NAMALWA (cell line): ENCODE measurements around the gene ITPKC.

Experiments
- DNase-seq: peaks from one replicate; pipeline ENCODE4 v3.0.0-alpha.2; 2015; ENCODE audit warnings: low spot score

ITPKC gene

DNA sequence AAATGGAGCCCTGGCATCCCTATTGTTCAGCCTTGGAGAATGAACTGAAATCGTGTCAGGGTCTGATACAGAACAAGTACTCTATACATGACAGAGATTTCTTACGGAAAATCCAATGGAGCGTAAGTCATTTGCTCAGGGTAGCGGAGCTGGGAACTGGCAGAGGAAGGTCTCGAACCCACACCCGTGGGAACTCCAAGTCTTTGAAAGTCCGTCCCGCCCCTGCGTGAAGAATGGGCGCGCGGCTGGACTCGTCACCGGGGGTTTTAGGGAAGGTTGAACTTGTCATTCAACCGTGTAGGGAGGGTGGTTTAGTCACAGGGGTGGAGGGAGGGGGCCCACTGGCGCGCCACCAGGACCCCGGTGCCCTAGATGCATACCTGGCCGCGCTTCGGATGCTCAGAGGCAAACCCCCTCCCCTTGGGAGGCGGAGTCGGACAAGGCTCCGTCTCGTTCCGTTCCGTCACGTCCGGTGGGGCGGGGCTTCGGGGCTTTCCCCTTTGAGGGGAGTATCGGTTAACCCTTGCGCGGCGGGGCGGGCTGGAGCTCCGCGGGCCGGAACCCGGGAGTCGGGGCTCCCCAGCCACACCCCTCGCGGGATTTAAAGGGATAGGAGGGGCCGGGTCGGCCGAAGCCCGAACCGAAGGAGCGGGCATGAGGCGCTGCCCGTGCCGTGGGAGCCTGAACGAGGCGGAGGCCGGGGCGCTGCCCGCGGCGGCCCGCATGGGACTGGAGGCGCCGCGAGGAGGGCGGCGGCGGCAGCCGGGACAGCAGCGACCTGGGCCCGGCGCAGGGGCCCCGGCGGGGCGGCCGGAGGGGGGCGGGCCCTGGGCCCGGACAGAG lies at the start of gene ITPKC, which contains the start of gene COQ8B:
ITPKC (plus strand) TSS at position 631 of the 843 bp plus-strand sequence; CDS start at position 655, 24 bp downstream.
COQ8B (minus strand) TSS at position 405 of the 843 bp plus-strand sequence. CDS start 2,254 bp downstream, outside the sequence.
- peak; percentile 99 for DNase-seq

DNA sequence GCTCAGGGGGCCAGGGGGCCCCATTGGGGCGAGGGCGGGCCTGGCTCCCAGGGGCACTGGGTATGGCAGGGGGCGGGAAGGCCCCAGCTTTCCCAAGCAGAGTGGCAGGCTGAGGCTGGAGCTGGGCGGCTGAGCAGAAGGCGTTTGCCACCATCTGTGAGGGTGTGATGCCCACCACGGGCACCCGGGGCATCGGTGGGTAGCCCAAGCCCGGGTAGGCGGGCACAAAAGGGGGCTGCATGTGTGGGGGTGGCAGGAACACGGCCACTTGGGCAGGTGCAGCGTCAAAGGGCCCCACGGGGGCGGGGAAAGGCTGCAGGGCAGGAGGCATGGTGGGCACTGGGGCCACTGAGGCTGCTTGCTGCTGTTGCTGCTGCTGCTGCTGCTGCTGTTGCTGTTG lies 49.3 kb upstream of the ITPKC start:
- DNase-seq = no peak

DNA sequence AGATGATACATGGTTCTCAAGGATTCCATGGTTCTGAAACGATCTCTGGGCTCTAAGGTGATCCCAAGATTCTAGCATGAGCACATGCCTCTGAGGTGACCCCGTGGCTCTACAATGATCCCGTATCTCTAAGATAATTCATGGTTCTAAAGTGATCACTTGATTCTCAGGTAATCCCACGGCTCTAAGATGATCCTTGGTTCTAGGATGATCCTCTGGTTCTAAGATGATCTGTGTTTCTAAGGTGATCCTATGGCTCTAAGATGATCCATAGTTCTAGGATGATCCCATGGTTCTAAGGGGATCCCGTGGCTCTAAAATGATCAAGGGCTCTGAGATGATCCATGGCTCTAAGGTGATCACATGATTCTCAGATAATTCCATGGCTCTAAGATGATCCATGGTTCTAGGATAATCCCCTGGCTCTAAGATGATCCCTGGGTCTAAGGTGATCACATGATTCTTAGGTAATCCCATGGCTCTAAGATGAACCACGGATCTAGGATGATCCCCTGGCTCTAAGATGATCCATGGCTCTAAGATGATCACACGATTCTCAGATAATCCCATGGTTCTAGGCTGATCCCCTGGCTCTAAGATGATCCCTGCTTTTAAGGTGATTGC lies 47.8 kb upstream of the ITPKC start:
- no peak for DNase-seq

DNA sequence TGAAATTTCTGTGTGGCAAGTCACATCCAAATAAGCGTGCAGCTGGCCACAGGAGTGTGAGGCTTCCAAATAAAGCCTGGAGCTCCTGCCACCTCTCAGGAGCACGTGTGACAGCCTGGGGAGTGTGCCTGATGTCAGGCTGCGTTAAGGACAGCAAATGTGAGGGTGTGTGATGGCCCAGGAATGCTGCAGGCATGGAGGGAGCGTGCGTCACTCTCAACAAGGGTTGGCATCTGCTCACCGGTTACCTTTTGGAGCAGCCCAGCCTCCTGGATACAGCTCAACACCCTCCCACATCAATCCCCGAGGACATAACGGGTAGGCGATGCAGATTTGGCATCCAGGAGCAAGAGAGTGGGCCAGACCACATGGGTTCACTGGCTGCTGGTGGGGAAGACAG lies 45.5 kb upstream of the ITPKC start:
- no peak for DNase-seq

DNA sequence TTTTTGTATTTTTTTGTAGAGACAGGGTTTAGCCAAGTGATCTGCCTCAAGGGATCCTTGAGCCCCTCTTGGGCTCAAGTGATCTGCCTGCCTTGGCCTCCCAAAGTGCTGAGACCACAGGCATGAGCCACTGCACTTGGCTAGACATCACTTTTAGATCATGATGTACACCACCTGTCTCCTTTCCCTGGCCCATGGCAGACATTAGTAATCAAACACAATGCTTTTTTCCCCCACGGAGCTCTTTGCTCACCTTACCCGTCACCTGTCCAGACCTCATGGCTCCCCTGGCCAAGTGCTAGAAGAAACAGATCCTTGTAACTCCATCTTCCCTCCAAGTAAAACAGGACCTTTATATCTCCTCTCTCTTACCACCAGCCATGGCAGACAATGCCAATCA lies 44.9 kb upstream of the ITPKC start:
- no peak for DNase-seq

DNA sequence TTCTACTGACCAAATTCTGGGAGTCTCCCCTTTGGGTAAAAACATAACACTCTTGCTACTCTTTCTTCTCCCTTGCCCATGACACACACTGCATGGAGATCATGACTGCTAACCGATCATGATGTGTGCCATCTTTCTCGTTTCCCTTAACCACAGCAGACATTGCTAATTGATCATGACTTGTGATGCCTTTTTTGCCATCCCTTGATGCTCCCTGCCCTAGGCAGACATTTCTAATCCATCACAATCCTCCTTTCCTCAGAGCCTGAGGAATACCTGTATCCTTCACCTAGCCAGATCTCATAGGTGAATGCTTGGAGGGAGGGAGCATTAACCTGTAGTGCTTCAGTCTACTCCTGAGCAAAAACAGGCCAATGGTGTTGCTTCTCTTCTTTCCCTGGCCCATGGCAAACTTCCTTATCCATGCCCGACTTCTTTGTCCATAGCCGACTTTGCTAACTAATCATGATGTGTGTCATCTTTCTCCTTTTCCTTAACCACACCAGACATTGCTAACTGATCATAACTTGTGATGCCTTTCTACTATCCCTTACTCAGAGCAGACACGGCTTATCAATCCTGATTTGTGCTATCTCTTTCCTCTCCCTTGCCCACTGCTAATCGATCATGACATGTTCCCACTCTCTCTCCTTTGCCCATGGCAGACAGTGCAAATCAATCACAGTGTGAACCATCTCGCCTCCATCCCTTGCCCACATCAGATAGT lies 44.2 kb upstream of the ITPKC start:
- no peak for DNase-seq

DNA sequence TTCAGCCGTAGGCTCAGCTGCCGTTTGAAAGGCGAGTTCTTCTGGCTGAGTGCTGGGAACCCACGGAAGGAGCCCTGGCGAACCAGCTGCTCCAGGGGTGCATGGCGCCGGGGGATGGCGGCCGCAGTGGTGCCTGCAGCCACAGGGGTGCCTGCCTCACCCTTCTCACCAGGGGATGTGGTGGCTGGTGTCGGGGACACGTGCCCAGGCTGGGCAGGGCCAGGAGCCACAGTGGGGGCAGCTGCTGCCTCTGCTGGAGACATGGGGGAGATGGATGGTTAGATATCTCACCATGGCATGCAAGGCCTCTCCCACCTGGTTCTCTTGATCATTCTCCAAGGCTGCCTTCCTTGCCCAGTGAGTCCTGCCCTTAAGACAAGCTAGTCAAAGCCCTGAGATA lies 43.5 kb upstream of the ITPKC start:
- DNase-seq = no peak

DNA sequence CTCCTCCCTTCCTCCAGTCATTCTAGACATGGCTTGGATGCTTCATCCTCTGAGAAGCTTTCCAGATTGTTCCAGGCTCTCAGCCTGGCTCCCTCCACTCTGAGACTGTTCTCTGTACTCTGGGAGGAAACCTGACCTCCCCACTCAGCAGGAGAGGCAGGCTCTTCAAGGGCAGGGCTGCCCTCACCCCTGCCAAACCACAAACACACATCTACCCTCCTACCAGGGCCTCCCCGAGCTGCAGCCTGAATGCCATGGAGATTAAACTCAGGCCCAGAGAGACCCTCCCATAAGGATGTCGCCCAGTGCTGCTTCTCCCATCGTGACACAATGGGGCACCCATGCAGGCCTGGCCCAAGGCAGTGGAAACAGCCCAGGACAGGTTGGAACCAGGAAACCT lies 42.6 kb upstream of the ITPKC start:
- DNase-seq = no peak

DNA sequence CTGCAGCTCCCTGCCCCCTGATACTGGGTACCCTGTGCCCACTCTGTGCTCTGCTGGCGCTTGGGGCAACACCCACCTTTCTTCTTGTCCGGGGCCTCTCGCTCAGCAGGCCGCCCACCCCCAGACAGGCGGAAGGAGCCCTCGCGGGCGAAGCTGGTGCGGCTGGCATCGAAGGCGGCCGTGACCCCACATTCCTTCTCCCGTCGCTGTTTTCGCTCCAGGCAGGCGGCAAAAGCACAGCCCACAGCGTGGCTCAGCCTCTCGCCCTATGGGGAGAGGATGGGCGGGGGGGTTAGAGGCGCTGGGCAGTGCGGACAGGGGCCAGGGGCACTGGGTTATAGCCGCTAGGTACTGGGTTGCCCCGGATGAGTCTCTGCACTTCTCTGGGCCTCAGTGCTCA lies 39.8 kb upstream of the ITPKC start:
- no peak for DNase-seq

DNA sequence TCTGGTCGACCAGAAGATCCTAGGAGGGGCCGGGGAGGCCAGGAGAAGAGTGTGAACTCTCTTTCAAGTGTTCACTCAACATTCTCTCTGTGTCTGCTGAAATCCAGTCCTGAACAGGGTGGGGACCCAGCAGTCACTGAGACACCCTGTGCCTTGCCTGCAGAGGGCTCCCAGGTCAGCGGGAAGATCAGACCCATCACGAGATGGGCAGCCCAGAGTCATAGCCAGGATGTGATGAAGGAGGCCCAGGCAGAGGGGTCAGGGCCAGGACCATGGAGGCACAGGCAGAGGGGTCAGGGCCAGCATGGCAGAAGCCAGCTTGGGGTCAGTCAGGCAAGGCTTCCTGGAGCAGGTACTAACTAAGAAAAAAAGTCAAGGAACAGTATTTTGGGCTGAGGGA lies 35.9 kb upstream of the ITPKC start:
- no peak for DNase-seq

DNA sequence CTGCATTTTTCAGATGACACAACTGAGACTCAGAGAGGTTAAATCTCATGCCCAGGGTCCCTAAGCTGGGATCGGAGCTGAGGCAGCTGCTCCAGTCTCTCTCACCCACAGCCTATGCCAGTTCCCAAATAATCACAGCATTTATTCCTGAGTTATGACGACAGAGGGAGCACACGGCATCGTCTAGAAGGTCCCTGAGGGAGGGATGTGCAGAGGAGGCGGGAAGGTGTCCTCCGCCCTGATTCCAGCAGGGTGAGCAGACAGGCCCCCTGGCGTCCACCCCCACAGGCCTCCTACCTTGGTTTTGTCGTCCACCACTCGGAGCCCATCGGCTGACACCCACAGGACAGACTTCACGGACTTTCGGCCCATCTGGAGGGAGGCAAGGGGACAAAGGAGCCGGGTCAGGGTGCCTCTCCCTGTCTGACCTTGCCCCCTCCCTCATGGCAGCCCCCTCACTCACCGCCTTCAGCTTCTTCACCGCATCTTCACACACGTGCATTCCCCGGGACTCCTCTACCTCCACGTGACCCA lies 34.4 kb upstream of the ITPKC start:
- DNase-seq = no peak

DNA sequence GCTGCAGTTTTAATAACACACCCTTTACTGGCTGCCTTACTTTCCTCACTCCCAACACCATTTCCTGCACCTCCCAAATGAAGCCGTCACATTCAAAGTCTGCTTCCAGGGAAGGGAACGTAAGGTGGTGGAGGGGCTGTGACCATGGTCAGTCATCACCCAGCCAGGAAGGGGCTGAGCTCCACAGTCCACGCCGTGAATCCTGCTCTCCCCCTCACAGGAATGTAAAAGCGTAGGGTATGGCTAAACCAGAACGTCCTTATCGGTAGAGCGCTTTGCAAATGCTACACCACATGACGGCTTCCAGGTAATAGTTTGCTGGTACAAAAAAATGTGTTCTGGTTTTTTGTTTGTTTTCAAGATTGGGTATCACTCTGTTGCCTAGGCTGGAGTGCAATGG lies 33.5 kb upstream of the ITPKC start:
- DNase-seq = no peak

DNA sequence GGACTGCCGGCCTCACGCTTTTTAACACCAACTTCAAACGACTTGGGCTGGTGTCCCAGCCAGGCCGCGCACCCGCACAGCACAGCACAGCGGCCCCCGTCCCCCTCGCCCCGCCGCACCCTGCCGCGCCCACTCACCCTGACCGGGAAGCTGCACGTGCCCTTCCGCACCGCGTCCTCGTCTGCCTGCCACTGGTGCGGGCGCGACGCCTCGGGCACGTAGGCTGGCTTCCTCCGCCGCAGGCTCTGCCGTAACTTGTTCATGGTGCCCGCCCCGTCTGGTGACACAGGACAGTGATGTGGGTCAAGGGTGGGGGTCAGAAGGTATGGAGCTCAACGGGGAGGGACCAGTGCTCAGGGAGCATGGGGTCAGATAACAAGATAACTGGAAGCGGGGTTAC lies 32.6 kb upstream of the ITPKC start:
- DNase-seq = no peak

DNA sequence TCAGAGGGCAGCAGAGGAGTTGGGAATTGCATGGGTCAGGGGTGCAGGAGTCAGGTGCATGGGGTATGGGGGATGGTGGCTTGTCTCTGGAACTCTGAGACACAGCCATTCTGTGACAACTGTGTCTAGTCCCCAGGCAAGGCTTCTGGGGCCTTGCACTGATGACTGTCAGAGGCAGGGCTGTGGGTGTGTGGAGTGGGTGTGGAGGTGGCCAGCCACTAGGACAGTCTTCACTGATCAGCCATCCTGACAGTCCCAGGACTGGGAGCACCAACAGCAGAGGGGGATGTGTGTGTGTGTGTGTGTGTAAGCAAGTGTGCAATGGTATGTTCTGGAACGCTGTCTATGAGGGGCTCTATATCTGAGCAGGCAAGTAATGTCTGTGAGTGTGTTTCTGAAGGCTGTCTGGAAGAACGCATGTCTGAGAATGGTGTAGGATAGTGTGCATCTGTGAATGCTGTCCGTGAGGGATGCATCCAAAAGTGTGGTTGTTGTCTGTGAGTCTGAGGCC lies 31.8 kb upstream of the ITPKC start:
- DNase-seq = no peak

DNA sequence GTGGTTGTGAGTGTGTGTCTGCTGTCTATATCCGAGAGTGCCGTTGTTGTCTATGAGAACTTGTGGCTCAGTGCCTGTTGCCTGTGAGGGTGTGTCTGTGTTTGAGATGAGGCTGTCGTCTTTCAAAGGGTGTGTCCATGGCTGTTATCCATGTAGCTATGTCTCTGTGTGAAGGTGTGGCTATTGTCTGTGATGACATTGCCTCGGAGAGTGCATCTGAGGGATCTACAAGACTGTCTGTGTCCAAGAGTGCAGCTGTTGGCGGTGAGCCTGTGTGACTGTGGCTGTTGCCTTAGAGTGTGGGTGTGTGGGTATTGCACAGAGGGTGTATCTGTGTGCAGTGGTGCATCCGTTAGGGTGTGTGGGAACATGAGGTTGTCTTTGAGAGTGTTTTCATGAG lies 31.3 kb upstream of the ITPKC start:
- no peak for DNase-seq

DNA sequence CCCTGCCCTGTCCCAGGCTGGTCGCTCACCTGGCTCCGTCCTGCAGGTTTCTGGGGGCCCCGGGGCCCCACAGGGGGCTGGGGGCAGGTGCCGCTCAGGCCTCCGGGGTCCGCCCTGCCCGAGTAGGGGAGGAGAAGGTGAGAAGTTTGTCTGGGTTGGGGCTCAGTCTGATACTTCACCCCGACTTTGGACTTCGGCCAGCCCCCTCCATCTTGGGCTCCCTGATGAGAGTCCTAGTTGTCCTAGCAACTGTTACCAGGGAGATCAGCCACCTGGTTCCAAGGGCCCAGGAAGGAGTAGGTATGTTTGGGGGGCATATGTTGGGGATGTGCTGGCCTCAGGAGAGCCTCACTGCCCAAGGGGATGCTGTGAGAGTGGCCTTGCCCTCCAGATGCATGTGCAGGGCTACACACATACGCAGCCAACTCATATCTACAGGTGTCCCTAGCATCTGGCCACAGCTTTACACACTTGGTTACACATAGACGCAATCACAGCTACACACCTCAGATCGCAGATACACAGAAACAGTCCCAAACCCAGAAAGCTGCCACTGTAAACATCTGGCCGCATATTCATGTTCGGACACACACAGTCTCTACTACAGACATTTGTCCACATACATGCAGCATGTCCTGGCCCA lies 29.9 kb upstream of the ITPKC start:
- no peak for DNase-seq

DNA sequence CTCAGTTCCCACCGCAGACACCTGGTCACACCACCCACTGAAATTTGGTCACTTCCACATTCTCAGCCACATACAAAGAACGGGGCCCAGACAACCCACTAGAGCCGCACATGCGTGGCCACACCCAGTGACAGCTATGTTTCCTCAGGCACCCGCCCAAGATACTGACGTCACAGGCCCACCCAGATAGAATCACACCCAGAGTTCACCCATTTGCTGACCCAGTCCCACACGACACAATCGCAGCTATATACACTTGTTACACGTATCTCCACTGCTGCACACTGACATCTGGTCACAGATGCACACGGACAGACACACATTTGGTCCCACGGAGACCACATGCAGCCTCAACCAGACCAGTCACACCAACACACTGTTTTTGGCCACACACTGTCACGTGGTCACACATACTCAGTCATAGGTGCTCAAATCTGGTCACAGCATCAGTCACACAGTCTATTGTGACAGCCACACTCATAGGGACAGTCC lies 29.3 kb upstream of the ITPKC start:
- DNase-seq = peak; percentile 69

DNA sequence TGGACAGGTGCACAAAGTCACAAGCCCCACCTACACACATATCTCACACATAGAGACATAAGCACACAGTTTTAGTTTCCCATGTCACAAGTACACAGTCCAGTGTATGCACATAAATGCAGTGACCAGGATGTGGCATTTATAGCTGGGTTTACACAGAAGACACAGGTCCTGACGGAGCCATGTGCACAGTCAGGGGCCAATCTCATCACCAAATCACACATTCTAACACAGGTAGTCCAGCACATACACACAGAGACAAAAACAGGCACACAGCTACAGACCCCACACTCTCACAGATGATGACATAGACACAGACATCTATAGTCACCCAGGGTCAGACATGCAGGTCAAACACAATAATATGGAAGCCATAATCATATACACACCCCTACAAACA lies 28.6 kb upstream of the ITPKC start:
- no peak for DNase-seq

DNA sequence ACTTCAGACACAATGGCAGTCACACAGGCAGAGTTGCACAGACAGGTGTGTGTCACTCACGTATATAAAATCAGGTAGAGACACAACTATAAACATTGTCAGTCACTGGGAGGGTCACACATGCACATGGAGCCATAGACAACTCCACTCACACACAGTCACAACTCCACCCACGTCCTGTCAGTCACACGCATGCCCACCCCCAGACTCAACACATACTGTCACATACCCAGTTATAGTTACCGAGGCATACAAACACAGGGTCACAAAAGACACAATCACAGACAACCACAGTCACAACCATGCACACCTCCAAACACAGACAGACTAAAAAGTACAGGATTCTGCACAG lies 27.9 kb upstream of the ITPKC start:
- no peak for DNase-seq

DNA sequence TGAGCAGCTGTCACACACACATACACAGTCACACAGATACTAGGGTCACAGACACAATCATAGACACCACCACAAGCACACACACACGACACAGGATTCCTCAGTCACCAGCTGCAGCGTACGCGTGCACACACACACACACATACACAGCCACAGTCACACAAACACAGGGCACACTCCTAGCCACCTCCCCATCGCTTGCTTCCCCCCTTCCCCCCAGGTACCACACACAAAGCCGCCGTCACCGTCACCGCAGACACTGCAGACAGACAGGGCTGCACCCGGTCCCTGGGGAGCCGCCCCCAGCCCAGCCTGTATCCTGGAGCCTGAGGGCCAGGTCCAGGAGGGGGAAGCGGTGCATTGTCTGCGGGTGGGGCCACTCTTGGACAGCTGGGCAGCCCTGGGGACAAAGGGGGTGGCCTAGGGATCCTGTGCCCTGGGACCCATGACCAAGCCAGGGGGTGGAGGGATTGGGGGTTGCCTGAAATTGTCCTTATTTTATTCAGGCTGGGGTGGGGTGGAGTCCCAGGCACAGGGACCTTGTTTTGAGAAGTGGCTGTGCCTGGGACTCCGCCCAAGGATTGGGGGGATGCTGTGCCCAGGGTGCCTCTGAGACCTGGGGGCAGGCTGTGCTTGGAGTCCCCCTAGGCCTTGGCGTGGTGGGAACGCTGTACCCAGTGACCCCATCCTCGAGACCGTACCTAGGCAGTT lies 27.4 kb upstream of the ITPKC start:
- DNase-seq = peak; percentile 29

DNA sequence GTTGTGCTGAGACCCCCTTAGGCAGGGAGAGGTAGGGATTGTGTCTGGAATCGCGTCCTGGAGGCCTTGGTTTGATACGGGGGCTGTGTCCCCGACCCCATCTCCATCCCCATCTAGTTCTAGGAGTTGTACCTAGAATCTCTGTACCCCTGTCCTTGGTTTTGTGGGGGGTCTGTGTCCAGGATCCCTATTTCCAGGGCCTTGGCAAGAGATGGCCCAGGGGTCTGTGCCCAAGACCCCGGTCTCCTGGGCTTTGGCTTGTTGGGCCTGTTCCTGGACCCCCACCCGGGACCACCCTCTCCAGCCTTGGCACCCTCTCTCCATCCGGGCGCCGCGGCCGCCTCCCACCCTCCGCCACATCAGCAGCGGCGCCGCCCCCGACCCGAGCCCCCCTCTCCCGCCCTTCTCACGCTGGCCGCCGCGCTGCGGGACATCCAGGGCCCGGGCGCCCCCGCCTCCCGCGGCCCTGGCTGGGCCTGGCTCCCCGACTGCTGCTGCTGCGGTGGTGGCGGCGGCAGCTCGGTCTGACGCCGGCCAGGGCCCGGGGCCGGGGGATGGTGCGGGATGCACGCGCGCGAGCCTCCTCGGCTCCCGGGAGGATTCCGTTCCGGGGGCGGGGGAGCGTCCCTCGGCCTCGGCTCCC lies 26.7 kb upstream of the ITPKC start, which contains the start of gene NUMBL:
NUMBL (minus strand) TSS at position 602 of the 643 bp plus-strand sequence; CDS start at position 434, 168 bp downstream.
- no peak for DNase-seq
